Measurements from ENCODE around the gene CRK.

GRCh38 chr17:1494736-1495253 is 38.8 kb upstream of the CRK start:
- TF ChIP-seq, protein P1, sequence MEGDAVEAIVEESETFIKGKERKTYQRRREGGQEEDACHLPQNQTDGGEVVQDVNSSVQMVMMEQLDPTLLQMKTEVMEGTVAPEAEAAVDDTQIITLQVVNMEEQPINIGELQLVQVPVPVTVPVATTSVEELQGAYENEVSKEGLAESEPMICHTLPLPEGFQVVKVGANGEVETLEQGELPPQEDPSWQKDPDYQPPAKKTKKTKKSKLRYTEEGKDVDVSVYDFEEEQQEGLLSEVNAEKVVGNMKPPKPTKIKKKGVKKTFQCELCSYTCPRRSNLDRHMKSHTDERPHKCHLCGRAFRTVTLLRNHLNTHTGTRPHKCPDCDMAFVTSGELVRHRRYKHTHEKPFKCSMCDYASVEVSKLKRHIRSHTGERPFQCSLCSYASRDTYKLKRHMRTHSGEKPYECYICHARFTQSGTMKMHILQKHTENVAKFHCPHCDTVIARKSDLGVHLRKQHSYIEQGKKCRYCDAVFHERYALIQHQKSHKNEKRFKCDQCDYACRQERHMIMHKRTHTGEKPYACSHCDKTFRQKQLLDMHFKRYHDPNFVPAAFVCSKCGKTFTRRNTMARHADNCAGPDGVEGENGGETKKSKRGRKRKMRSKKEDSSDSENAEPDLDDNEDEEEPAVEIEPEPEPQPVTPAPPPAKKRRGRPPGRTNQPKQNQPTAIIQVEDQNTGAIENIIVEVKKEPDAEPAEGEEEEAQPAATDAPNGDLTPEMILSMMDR (IDR thresholded peaks at IDR 0.05): no peak
- no peak for TF ChIP-seq POLR2AphosphoS5 (IDR thresholded peaks at IDR 0.05)
- no peak for TF ChIP-seq EP300 (IDR thresholded peaks at IDR 0.05)
- no peak for TF ChIP-seq POLR2A (IDR thresholded peaks at IDR 0.05)

All from gastroesophageal sphincter (tissue), 3 donors.